Measurements from ENCODE around the gene POLR2M.

The POLR2M gene

GRCh38 chr15:57692709-57693108, 13.8 kb upstream of the POLR2M start:
- DNase-seq, result no peak

GRCh38 chr15:57694279-57694678, 12.2 kb upstream of the POLR2M start:
- DNase-seq, result no peak

- no peak for DNase-seq
These were observed 10.4 kb upstream of the POLR2M start for GRCh38 chr15:57696146-57696545.

GRCh38 chr15:57697588-57697987, 8.9 kb upstream of the POLR2M start:
- peak; percentile 77 for DNase-seq

GRCh38 chr15:57698243-57698642, 8.3 kb upstream of the POLR2M start:
- no peak for DNase-seq

- no peak for DNase-seq
These were observed 7.5 kb upstream of the POLR2M start for GRCh38 chr15:57698991-57699390.

- peak; percentile 77 for DNase-seq
These were observed 3.1 kb upstream of the POLR2M start for GRCh38 chr15:57703387-57703786.

GRCh38 chr15:57704441-57704840, 2.1 kb upstream of the POLR2M start:
- no peak for DNase-seq

- DNase-seq, result no peak
These were observed 639 bp upstream of the POLR2M start for GRCh38 chr15:57705746-57706404.

- no peak for DNase-seq
These were observed 1.5 kb downstream of the POLR2M start for GRCh38 chr15:57708047-57708446.

- DNase-seq, result no peak
These were observed 11.8 kb downstream of the POLR2M start for GRCh38 chr15:57718309-57718708.

GRCh38 chr15:57720867-57721266, 14.4 kb downstream of the POLR2M start:
- peak; percentile 54 for DNase-seq

GRCh38 chr15:57726411-57726810, 19.9 kb downstream of the POLR2M start:
- DNase-seq, result peak; percentile 92

- peak; percentile 79 for DNase-seq
These were observed 20.5 kb downstream of the POLR2M start for GRCh38 chr15:57727031-57727430.

- peak; percentile 64 for DNase-seq
These were observed 21.9 kb downstream of the POLR2M start for GRCh38 chr15:57728436-57728835.

GRCh38 chr15:57730876-57731275, 24.4 kb downstream of the POLR2M start:
- no peak for DNase-seq

GRCh38 chr15:57731530-57732103, 25.1 kb downstream of the POLR2M start:
- no peak for DNase-seq

- DNase-seq, result peak; percentile 36
These were observed 26.2 kb downstream of the POLR2M start for GRCh38 chr15:57732526-57733331.

- no peak for DNase-seq
These were observed 28.3 kb downstream of the POLR2M start for GRCh38 chr15:57734860-57735259.

- DNase-seq, result no peak
These were observed 28.9 kb downstream of the POLR2M start for GRCh38 chr15:57735431-57735830.

GRCh38 chr15:57735891-57736290, 29.4 kb downstream of the POLR2M start:
- DNase-seq, result no peak

- no peak for DNase-seq
These were observed 30.1 kb downstream of the POLR2M start for GRCh38 chr15:57736591-57736990.

- no peak for DNase-seq
These were observed 32.3 kb downstream of the POLR2M start for GRCh38 chr15:57738734-57739237.

GRCh38 chr15:57740048-57740447, 33.5 kb downstream of the POLR2M start:
- DNase-seq, result no peak

Data from NCI-H226 (cell line).